Ishikawa (cell line): ENCODE measurements around the gene TXNDC8.

Experiments
- CEBPB ChIP-seq: IDR thresholded peaks from 2 replicates; pipeline ENCODE4 v1.6.1; 2012
- CREB1 ChIP-seq: IDR thresholded peaks from 2 replicates; pipeline ENCODE4 v1.6.1; 2012; ENCODE audit warnings: low read depth
- EGR1 ChIP-seq: IDR thresholded peaks from 2 replicates; pipeline ENCODE4 v1.6.1; 2012
- EP300 ChIP-seq: IDR thresholded peaks from 2 replicates; pipeline ENCODE4 v1.6.1; 2012; ENCODE audit warnings: borderline replicate concordance
- FOXM1 ChIP-seq: IDR thresholded peaks from 2 replicates; pipeline ENCODE4 v1.6.1; 2012; ENCODE audit warnings: low read depth, borderline replicate concordance
- NFIC ChIP-seq: IDR thresholded peaks from 2 replicates; pipeline ENCODE4 v1.6.1; 2012
- RAD21 ChIP-seq: IDR thresholded peaks from 2 replicates; pipeline ENCODE4 v1.6.1; 2012; ENCODE audit warnings: low read depth
- REST ChIP-seq: IDR thresholded peaks from 2 replicates; pipeline ENCODE4 v1.6.1; 2012; ENCODE audit warnings: low read depth, mild to moderate bottlenecking
- TAF1 ChIP-seq: IDR thresholded peaks from 2 replicates; pipeline ENCODE4 v1.6.1; 2012; ENCODE audit warnings: low read depth, mild to moderate bottlenecking
- TCF12 ChIP-seq: IDR thresholded peaks from 2 replicates; pipeline ENCODE4 v1.6.1; 2012; ENCODE audit warnings: low read depth
- TEAD4 ChIP-seq: IDR thresholded peaks from 2 replicates; pipeline ENCODE4 v1.6.1; 2012
- YY1 ChIP-seq: IDR thresholded peaks from 2 replicates; pipeline ENCODE4 v1.6.1; 2012; ENCODE audit warnings: low read depth
- ZBTB7A ChIP-seq: IDR thresholded peaks from 2 replicates; pipeline ENCODE4 v1.6.1; 2012; ENCODE audit warnings: low read depth
- TF ChIP-seq, protein P1 (sequence below): IDR thresholded peaks from 2 replicates; pipeline ENCODE4 v1.6.1; 2012
- TF ChIP-seq, protein P2 (sequence below): IDR thresholded peaks from 2 replicates; pipeline ENCODE4 v1.6.1; 2012

TXNDC8 gene

GRCh38 chr9:110257097-110257841, 80.4 kb downstream of the TXNDC8 start:
- TF ChIP-seq RAD21 (no peak), CREB1 (no peak), NFIC (no peak), TEAD4 (no peak), REST (no peak), FOXM1 (no peak), TCF12 (no peak), EGR1 (no peak), TAF1 (no peak), YY1 (no peak), CEBPB (no peak), ZBTB7A (no peak), EP300 (no peak)
- TF ChIP-seq, protein P1, sequence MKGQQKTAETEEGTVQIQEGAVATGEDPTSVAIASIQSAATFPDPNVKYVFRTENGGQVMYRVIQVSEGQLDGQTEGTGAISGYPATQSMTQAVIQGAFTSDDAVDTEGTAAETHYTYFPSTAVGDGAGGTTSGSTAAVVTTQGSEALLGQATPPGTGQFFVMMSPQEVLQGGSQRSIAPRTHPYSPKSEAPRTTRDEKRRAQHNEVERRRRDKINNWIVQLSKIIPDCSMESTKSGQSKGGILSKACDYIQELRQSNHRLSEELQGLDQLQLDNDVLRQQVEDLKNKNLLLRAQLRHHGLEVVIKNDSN: no peak
- TF ChIP-seq, protein P2, sequence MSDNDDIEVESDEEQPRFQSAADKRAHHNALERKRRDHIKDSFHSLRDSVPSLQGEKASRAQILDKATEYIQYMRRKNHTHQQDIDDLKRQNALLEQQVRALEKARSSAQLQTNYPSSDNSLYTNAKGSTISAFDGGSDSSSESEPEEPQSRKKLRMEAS: no peak

DNA sequence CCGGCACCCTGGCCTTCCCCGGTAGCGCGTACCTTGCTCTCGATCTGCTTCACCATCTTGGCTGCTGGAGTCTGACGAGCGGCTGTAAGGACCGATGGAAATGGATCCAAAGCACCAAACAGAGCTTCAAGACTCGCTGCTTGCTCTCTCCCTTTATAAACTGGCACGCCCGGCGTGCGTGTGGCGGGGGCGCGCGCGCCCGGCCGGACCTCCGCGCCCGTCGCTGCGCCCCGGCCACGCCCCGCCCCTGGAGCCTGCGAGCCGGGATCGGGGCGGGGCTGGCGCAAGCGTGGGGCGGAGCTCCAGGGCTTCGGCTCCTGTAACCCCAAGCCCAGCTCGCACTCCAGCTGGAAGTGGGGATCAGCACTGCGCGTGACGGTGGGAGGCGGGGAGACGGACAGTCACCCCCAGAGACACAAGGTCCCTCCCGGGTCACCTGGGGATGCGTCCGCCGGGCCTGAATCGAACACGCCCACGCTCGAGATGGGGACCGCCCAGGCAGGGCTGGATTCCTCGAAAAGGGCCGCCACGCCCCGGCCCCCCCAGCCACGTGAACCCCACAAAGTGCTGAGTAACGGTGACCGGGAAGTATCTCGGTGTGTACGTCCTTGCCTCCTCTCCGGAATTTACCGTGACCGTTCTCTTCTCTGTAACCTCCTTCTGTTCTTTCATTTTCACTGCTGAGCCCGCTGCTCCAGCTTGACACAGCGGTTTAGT, 81.1 kb downstream of the TXNDC8 start, which contains the start of gene TXN:
TXN (minus strand) TSS at position 128 of the 717 bp plus-strand sequence; CDS start at position 56, 72 bp downstream.
- TF ChIP-seq ZBTB7A (no peak; the same call in 1 of the 2 replicates), RAD21 (no peak), NFIC (no peak), FOXM1 (no peak), REST (no peak), EGR1 (peak; percentile 90), CREB1 (no peak), YY1 (peak; percentile 48; the same call in 1 of the 2 replicates), TAF1 (peak; percentile 85), EP300 (0 out of 2 replicates have a peak, but pooled peaks have one; percentile 10)
- TF ChIP-seq, protein P1: peak; percentile 77
- TF ChIP-seq, protein P2: peak; percentile 89

DNA sequence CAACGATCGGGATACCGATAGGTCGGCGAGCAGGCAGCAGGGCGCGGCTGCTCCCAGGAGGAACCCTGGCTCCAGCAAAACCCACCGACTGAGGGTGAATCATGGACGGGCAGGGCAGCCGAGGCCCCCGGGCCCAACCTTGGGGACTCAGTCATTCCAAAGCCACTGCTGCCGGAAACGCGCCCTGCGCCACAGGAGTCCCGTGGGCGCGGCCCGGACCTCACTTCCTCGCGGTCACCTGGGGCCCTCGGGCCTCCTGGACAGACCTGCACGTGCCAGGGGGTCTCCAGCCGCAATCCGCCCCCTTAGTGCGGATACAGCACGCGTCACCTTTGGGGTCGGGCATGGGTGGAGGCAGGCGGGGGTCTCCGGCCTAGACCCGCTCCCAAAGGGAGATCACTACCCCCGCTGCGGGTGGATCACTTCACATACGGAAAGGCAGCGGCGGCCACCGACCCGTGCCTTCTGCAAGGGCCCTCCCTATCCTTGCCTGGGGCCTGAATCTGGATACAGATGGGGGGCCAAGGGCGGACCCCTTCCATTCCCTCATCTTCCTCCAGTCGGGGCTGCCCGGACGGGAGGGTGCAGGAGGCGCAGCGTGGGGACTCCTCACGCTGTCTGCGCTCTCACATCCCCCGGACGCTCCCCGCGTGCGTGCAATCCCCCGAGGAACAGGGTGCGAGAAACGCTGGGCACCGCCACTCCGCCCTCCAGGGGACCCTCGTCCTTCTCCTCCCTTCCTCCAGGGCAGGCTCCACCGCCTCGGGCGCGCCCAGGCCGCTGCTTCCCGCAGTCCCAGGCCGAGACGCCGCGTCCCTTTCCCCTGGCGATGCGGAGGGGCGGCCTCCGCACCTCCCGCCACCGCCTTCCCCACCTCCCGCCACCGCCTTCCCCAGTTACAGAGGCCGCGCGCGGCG, 81.9 kb downstream of the TXNDC8 start:
- TF ChIP-seq ZBTB7A (peak; percentile 45), YY1 (no peak)
- TF ChIP-seq, protein P2: peak; percentile 74
- TF ChIP-seq, protein P1: peak; percentile 53; the same call in 1 of the 2 replicates

DNA sequence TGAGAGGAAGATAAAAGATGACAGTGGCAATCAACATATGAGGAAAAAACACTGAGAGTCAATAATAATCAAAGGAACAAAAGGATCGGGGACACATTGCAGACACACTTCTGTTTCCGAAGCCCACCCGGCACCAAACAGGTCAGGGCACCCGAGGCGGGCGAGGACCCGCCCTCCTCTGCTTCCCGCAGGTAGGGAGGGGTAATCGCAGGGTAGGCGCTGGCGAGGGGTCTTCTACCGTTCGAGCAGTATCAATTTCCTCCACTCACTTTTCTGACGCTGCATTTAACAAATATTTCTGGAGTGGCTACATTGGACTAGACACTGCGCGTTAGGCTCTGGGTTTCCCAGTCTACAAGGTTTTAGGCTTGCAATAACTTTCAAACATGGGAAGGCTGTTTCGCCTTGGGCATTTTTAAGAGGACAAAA, 82.6 kb downstream of the TXNDC8 start:
- TF ChIP-seq EP300 (no peak), CREB1 (no peak), ZBTB7A (no peak), FOXM1 (no peak), RAD21 (no peak), CEBPB (no peak), EGR1 (no peak), YY1 (no peak), REST (no peak)
- TF ChIP-seq, protein P2: no peak
